ENCODE measurements around the gene PPM1E.

Gene PPM1E

DNA sequence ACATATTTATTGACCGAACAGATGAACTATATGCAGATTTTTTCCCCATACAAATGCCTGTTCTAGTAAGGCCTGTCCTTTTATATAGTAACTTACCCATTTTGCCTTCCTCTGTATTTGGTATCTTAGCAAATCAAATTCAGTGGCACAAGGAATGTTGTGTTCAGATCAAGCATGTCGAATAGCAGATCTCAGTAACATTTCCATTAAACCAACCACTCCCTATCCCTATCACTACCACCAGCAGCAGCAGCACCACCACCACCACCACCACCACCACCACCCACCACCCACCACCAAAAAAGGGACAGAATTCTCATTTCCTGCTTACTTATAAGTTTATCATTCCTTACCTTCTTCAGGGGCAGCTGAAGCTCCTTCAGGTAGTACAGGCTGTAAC, 256.3 kb downstream of the PPM1E start:
- TF ChIP-seq, protein P1, sequence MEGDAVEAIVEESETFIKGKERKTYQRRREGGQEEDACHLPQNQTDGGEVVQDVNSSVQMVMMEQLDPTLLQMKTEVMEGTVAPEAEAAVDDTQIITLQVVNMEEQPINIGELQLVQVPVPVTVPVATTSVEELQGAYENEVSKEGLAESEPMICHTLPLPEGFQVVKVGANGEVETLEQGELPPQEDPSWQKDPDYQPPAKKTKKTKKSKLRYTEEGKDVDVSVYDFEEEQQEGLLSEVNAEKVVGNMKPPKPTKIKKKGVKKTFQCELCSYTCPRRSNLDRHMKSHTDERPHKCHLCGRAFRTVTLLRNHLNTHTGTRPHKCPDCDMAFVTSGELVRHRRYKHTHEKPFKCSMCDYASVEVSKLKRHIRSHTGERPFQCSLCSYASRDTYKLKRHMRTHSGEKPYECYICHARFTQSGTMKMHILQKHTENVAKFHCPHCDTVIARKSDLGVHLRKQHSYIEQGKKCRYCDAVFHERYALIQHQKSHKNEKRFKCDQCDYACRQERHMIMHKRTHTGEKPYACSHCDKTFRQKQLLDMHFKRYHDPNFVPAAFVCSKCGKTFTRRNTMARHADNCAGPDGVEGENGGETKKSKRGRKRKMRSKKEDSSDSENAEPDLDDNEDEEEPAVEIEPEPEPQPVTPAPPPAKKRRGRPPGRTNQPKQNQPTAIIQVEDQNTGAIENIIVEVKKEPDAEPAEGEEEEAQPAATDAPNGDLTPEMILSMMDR (IDR thresholded peaks at IDR 0.05; ENCODE audit: low read depth, low read length) = no peak
- DNase-seq (ENCODE audit: extremely low read depth, low read depth) = no peak

DNA sequence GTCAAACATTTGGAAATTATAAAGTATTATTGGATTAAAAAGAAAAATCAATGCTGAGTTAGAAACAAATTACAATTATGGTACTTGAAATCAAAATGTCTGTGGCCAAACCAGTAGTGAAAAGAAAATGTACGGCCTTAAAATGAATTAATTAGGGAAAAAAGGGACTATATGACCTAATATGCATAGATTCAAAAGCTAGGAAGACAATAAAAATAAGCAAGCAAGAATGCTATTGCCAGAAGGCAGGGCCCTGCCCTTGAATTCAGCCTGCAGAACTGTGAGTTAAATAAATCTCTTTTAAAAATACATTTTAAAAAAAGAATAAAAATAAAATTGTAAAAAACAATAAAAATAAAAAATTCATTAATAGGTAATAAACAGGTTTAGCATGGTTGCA, 262.4 kb downstream of the PPM1E start:
- TF ChIP-seq, protein P1 (IDR thresholded peaks at IDR 0.05; ENCODE audit: low read depth, low read length) = no peak

DNA sequence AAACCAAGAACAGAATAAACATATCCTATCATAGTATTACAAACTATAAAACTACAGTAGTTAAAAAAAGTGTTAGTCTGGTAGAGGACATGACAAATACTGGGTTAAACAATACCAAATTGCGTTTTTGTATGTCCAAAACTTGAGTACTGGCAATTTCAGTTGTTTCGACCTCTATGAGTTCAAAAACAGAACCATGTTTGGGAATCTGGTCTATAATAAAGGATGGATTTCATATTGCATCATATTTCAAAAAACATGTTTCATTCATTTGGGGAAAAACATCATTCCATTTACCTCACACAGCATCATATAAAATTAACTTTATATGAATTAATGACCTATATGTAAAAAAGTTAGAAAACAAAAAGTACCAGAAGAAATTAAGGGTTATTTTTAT, 269.3 kb downstream of the PPM1E start:
- TF ChIP-seq, protein P1 (IDR thresholded peaks at IDR 0.05; ENCODE audit: low read depth, low read length) = no peak
- no peak for DNase-seq (ENCODE audit: extremely low read depth, low read depth)

More for the DNA sequence above, 262.4 kb downstream of the PPM1E start:
- no peak for DNase-seq (ENCODE audit: extremely low read depth, low read depth)

DNA sequence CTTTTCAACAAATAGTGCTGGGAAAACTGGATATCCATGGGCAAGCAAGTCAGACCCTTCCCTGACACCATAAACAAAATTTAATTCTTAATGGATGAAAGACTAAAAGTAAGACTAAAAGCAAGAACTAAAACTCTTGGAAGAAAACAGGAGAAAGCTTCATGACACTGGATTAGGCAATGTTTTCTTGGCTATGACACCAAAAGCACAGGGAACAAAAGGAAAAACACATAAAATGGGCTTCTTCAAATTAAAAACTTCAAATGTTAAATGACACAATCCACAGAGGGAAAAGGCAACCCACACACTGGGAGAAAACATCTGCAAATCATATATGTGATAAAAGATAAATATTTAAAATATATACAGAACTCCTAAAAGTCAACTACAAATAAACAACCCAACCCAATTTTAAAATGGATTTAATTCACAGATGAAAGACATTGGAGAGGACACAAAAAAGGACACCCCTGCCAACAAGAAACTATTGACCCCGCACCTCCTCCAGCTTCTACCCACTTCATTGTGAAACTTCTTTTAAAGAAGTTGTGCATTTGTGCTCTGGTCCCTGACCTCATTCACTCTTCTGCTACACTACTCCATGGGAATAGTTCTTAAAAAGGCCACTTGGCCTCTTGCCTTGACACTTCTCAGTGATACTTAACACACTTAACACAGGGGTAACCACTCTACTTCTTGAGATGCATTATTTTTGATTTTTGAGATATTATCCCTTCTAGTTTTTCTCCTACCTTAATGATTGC, 270.7 kb downstream of the PPM1E start:
- no peak for DNase-seq (ENCODE audit: extremely low read depth, low read depth)
- TF ChIP-seq, protein P1 (IDR thresholded peaks at IDR 0.05; ENCODE audit: low read depth, low read length) = no peak

DNA sequence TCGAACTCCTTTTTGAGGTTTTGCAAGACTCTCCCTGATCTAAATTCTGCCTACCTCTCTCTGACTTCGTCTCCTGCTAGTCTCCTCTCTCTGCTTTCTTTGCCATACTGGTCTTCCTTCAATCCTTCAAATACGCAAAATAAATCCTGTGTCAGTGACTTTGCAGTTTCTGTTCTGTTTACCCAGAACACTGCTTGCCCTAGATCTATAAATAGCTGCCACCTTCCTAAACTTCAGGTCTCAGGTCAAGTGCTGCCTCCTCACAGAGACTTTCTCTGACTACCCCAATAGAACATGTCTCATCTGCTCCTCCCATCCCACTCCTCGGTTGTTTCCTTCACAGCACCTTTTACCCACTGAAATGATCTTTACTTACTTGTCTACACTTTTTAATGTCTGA, 272.1 kb downstream of the PPM1E start:
- no peak for DNase-seq (ENCODE audit: extremely low read depth, low read depth)
- TF ChIP-seq, protein P1 (IDR thresholded peaks at IDR 0.05; ENCODE audit: low read depth, low read length) = no peak

DNA sequence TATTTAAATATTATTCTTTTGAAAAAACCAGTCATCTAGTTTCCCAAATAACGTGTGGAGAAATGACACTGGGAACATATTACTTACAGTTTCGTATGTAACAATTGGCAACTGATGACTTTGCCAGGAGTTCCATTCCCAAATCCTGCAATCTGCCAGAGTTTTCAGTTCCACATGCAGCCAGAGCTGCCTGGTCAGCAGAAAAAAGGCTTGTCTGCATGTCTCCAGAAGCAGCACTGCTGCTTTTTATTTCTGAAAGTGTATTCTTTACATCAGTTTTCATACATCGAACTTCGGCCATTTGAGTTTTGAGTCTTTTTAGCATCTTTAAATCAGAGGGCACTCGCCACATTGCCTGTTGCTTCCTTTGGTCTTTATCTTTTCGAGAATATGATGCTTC, 272.7 kb downstream of the PPM1E start:
- TF ChIP-seq, protein P1 (IDR thresholded peaks at IDR 0.05; ENCODE audit: low read depth, low read length) = no peak
- no peak for DNase-seq (ENCODE audit: extremely low read depth, low read depth)

DNA sequence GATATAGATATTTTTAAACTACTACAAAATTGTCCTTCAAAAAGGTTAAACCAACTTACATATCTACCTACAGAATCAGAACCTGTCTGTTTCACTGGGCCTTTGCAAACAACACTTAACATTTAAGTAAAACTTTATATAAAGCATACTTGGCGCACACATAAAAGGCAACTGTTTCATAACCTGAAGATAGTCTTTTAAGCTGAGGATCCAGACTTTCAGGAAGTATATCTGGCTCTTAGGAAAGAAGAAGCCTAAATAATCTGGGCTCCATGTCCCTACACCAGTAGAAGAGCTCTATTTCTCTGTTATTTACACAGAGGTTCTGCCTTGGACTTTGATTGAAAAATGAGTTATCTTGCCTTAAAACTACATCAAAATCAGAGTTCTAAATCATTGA, 275.2 kb downstream of the PPM1E start:
- no peak for DNase-seq (ENCODE audit: extremely low read depth, low read depth)
- TF ChIP-seq, protein P1 (IDR thresholded peaks at IDR 0.05; ENCODE audit: low read depth, low read length) = no peak
